ENCODE results near the gene GIGYF2. TPM values are rescaled to one million over a fixed set of nuclear protein-coding genes. Genes with fewer than 3 reads are reported as not detected.
A peak's percentile ranks its signal among the peaks of the same experiment; 100 is the strongest.

Gene GIGYF2
- total and polyA plus RNA-seq, 8 donors, result 17.4 to 50.9 (median 41.0) TPM

- intact Hi-C loops (cut with DNase I), result no loop called here
- H3K4me3 ChIP-seq, result no peak overlapping the region
- ATAC-seq (no peak), DNase-seq (no peak), FAIRE-seq (no peak)
- H3K4me1 ChIP-seq, result no peaks in the 10 kb centered on the region
- H3K9me3 ChIP-seq, result no peaks in the 10 kb centered on the region
- H3K36me3 ChIP-seq, result peaks cover 0 to 57% (median 19%) of the 10 kb centered on the region in 3 donors
- no peaks in the 10 kb centered on the region for H3K27me3 ChIP-seq
- H3K27ac ChIP-seq, result no peak overlapping the region
- WGBS, 2 donors, result 67 to 69% methylated on average over 7 of the region's 7 CpGs
- TF ChIP-seq, protein P1, sequence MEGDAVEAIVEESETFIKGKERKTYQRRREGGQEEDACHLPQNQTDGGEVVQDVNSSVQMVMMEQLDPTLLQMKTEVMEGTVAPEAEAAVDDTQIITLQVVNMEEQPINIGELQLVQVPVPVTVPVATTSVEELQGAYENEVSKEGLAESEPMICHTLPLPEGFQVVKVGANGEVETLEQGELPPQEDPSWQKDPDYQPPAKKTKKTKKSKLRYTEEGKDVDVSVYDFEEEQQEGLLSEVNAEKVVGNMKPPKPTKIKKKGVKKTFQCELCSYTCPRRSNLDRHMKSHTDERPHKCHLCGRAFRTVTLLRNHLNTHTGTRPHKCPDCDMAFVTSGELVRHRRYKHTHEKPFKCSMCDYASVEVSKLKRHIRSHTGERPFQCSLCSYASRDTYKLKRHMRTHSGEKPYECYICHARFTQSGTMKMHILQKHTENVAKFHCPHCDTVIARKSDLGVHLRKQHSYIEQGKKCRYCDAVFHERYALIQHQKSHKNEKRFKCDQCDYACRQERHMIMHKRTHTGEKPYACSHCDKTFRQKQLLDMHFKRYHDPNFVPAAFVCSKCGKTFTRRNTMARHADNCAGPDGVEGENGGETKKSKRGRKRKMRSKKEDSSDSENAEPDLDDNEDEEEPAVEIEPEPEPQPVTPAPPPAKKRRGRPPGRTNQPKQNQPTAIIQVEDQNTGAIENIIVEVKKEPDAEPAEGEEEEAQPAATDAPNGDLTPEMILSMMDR (IDR thresholded peaks at IDR 0.05), result no peak
These were observed 157.0 kb downstream of the GIGYF2 start for GRCh38 chr2:232854082-232854481.

GRCh38 chr2:232857158-232857563, 160.0 kb downstream of the GIGYF2 start:
- 48 to 53% methylated on average over 4 of the region's 4 CpGs for WGBS, 2 donors
- Histone ChIP-seq H3K36me3 (peaks cover 0 to 36% (median 8%) of the 10 kb centered on the region in 3 donors), H3K27ac (no peak overlapping the region), H3K4me1 (no peaks in the 10 kb centered on the region), H3K4me3 (no peak overlapping the region), H3K27me3 (no peaks in the 10 kb centered on the region), H3K9me3 (no peaks in the 10 kb centered on the region)
- TF ChIP-seq, protein P1 (IDR thresholded peaks at IDR 0.05), result no peak
- no peak for DNase-seq
- intact Hi-C loops (cut with DNase I), result no loop called here
- ATAC-seq, result peak; percentile 35 to 58 (median 51)
- no peak for FAIRE-seq

DNA sequence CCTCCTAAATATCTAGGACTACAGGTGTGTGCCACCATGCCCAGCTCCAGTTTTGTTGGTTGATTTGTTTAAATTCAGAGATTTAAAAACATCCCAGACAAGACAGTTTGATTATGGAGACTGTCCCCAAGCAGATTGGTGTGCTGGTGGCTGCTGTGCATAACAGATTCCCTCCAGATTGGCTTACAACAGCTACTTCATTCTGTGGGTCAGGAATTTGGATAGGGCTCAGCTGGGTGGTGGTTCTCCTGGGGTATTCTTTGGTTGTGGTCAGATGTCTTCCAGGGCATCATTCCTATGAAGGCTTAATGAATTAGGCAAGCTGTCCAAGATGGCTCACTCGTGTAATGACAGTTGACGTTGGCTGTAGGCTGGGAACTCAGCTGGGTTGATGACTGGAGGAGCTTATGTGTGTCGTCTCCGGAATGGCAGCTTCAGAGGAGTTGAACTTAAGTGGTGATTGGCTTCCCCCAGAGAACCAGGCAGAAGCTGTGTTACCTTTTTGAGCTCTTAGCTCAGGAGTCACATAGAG, 162.3 kb downstream of the GIGYF2 start:
- intact Hi-C loops (cut with DNase I), result no loop called here
- TF ChIP-seq, protein P1 (IDR thresholded peaks at IDR 0.05), result no peak
- no peak overlapping the region for H3K4me3 ChIP-seq
- peaks cover 0 to 36% (median 8%) of the 10 kb centered on the region in 3 donors for H3K36me3 ChIP-seq
- no peak for DNase-seq
- H3K4me1 ChIP-seq, result no peaks in the 10 kb centered on the region
- H3K27me3 ChIP-seq, result no peaks in the 10 kb centered on the region
- WGBS, 2 donors, result 91 to 95% methylated on average over 4 of the region's 4 CpGs
- H3K9me3 ChIP-seq, result no peaks in the 10 kb centered on the region
- no peak for ATAC-seq
- H3K27ac ChIP-seq, result no peak overlapping the region
- FAIRE-seq, result no peak

- Histone ChIP-seq H3K9me3 (no peaks in the 10 kb centered on the region), H3K27ac (no peak overlapping the region), H3K4me1 (no peaks in the 10 kb centered on the region), H3K27me3 (no peaks in the 10 kb centered on the region), H3K4me3 (no peak overlapping the region), H3K36me3 (peaks cover 0 to 34% (median 8%) of the 10 kb centered on the region in 3 donors)
- no peak for ATAC-seq
- intact Hi-C loops (cut with DNase I), result no loop called here
- FAIRE-seq, result no peak
- DNase-seq, result no peak
- 86 to 90% methylated on average over 9 of the region's 9 CpGs for WGBS, 2 donors
- TF ChIP-seq, protein P1 (IDR thresholded peaks at IDR 0.05), result no peak
These were observed 163.6 kb downstream of the GIGYF2 start for GRCh38 chr2:232860593-232861241.

DNA sequence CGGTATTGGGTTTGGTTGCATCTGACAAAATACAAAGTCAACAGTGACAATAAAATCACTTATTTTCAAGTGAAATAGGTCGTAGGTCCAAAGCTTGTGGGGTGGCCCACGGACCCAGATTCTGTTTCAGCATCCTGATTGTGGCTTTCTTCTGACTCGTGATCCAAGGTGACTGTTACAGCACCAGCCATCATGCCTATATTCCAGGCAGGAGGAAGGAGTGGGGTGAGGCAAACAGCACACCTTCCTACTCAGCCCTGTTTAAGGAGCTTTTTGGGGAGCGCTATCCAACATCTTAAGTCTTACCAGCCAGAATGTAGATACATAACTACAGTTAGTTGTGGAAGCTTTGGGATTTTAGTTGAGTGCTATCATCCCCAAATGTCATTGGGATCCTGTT, 164.2 kb downstream of the GIGYF2 start:
- TF ChIP-seq, protein P1 (IDR thresholded peaks at IDR 0.05), result no peak
- Histone ChIP-seq H3K4me3 (no peak overlapping the region), H3K9me3 (no peaks in the 10 kb centered on the region), H3K27me3 (no peaks in the 10 kb centered on the region), H3K36me3 (peaks cover 0 to 27% (median 8%) of the 10 kb centered on the region in 3 donors), H3K4me1 (no peaks in the 10 kb centered on the region), H3K27ac (no peak overlapping the region)
- no peak for DNase-seq
- no peak for FAIRE-seq
- ATAC-seq, result no peak
- 96 to 97% methylated on average over 5 of the region's 5 CpGs for whole genome bisulfite sequencing, 2 donors
- intact Hi-C loops (cut with DNase I), result no loop called here

All from pancreas (tissue), 10 donors.